ENCODE measurements around the gene TINCR.

GRCh38 chr19:5533257-5533656 is 34.5 kb downstream of the TINCR start:
- TF ChIP-seq POLR2AphosphoS5 (IDR thresholded peaks at IDR 0.05) (no peak), CTCF (IDR thresholded peaks at IDR 0.05) (no peak), POLR2A (IDR thresholded peaks at IDR 0.05) (no peak), EP300 (IDR thresholded peaks at IDR 0.05) (no peak)

All from suprapubic skin (tissue), 4 donors.